HS-27A (cell line): ENCODE measurements around the gene IFNL3.

Experiments
- DNase-seq: peaks from one replicate; pipeline ENCODE4 v3.0.0-alpha.2; 2012; ENCODE audit warnings: low read depth, missing footprints

IFNL3 gene

DNA sequence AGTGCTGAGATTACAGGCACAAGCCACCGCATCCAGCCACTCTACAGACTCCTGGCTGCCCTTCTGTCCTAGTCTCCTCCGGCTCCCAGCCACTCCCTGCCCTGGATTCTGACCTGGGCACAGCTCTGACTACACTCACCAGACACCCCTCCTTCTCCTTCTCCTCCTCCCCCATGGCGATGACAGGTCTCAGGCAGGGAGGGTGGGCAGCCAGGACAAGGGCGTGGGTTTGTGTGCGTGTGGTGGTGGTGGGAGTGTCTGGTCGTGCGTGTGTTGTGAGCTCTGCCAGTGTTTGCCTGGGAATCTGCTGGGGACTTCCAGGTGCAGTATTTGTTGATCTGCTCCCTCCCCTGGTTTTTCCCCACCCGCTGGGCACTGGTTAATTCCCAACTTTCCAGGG lies 51.0 kb downstream of the IFNL3 start:
- no peak for DNase-seq
